ENCODE measurements around the gene MIPOL1. TPM values are rescaled to one million over a fixed set of nuclear protein-coding genes. Genes with fewer than 3 reads are reported as not detected.

The MIPOL1 gene
- total and polyA plus RNA-seq, 9 of the 15 experiments (the other 6 are each of a cell fraction or from before 2014, with no cell fraction given), result 6.7 to 21.9 (median 12.4) TPM

GRCh38 chr14:37501877-37502276 lies 304.1 kb downstream of the MIPOL1 start (continued):
- TF ChIP-seq NCOA4 (IDR thresholded peaks at IDR 0.05; ENCODE audit: partially characterized antibody), result no peak
- TF ChIP-seq GATAD2A (IDR thresholded peaks at IDR 0.05), result no peak
- TF ChIP-seq MBD1 (CRISPR knock-in tag; IDR thresholded peaks at IDR 0.05), result no peak

GRCh38 chr14:37508503-37508902 lies 310.8 kb downstream of the MIPOL1 start:
- Histone ChIP-seq H3K4me2 (ENCODE audit: insufficient read depth, low read length) (no peak overlapping the region), H3K79me2 (ENCODE audit: control insufficient read depth, insufficient read depth, low read length) (no peaks in the 10 kb centered on the region), H3K9me3 (replicated peaks; ENCODE audit: control insufficient read depth, insufficient read depth, low read depth, low read length) (no peaks in the 10 kb centered on the region), H3K4me3 (no peak overlapping the region), H2AFZ (ENCODE audit: low read depth, low read length) (no peak overlapping the region), H4K20me1 (replicated peaks; ENCODE audit: control insufficient read depth, insufficient read depth, low read length) (no peaks in the 10 kb centered on the region), H3K36me3 (ENCODE audit: control insufficient read depth, insufficient read depth, low read length) (no peaks in the 10 kb centered on the region), H3K9ac (ENCODE audit: insufficient read depth in 1 of 2, low read depth in 2 of 2, low read length in 2 of 2) (no peak overlapping the region), H3K9me1 (ENCODE audit: control insufficient read depth, insufficient read depth, low read length) (no peaks in the 10 kb centered on the region), H3K27ac (ENCODE audit: extremely low read depth, low read depth, low read length) (no peak overlapping the region), H3K4me1 (replicated peaks in 1 of 2; ENCODE audit: control insufficient read depth in 2 of 2, insufficient read depth in 2 of 2, low read length in 2 of 2) (no peaks in the 10 kb centered on the region), H3K27me3 (ENCODE audit: control insufficient read depth in 2 of 2, insufficient read depth in 2 of 2, low read length in 2 of 2) (no peaks in the 10 kb centered on the region)
- intact Hi-C loops (cut with micrococcal nuclease) (no loop called here), in situ Hi-C loops (cut with MboI) (no loop called here)
- WGBS (ENCODE audit: insufficient coverage, low coverage, missing lambda C conversion rate), result 60% methylated on average over 3 of the region's 3 CpGs
- ATAC-seq (no peak), FAIRE-seq (no peak), DNase-seq (ENCODE audit: extremely low read depth in 1 of 4, low spot score in 3 of 4) (no peak)
- ChIA-PET POLR2A (no interaction called here), CTCF (ENCODE audit: low intra/inter-chr PET ratio) (no interaction called here)
- no TSS peak for BruUV-seq (replicated peaks)
- TF ChIP-seq SREBF2 (CRISPR knock-in tag; IDR thresholded peaks at IDR 0.05), result no peak
- TF ChIP-seq CEBPB (tag; IDR thresholded peaks at IDR 0.05), result peak; percentile 38
- no peak for TF ChIP-seq ILK (tag; IDR thresholded peaks at IDR 0.05; ENCODE audit: borderline replicate concordance, low read depth)
- TF ChIP-seq MEIS2 (IDR thresholded peaks at IDR 0.05; ENCODE audit: partially characterized antibody), result no peak
- TF ChIP-seq CHD7 (IDR thresholded peaks at IDR 0.05; ENCODE audit: low read depth, low read length), result no peak
- no peak for TF ChIP-seq ZNF184 (CRISPR knock-in tag; IDR thresholded peaks at IDR 0.05)

Measured in K562 (cell line).